Lower leg skin (tissue), 3 donors: ENCODE data around the gene ZMYM5.

Experiments used
- POLR2A ChIP-seq, 2 donors: fragments of 450-650 bp; IDR thresholded peaks; one replicate each; pipeline ENCODE4 v1.6.1; 2016 to 2017; ENCODE audit warnings: antibody characterized with exemption in 2 of 2, mild to moderate bottlenecking in 1 of 2, moderate library complexity in 1 of 2
- TF ChIP-seq, protein P1 (sequence below), 3 donors: fragments of 450-650 bp; IDR thresholded peaks; one replicate each; pipeline ENCODE4 v1.5.1; 2016; ENCODE audit warnings: antibody characterized with exemption in 3 of 3, mild to moderate bottlenecking in 3 of 3, moderate library complexity in 2 of 3

DNA sequence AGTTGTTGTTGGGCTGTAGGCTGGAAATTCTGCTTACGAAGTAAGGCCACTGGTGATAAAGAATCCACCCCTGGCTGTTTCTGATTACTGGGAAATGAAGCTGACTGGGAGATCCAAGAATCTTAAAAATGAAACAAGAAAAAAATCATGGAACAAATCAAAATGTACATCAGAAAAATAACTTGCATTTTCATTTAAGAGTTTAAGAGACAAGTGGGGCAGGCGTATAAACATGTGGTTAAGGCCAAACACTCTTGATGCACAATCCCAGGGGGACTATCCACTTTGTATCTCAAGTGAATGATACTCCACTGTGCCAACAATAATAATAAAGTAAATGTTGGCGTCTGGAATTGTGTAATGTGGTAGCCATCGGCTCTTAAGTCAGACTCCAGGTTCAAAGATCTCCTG lies 24.6 kb downstream of the ZMYM5 start:
- TF ChIP-seq, protein P1, sequence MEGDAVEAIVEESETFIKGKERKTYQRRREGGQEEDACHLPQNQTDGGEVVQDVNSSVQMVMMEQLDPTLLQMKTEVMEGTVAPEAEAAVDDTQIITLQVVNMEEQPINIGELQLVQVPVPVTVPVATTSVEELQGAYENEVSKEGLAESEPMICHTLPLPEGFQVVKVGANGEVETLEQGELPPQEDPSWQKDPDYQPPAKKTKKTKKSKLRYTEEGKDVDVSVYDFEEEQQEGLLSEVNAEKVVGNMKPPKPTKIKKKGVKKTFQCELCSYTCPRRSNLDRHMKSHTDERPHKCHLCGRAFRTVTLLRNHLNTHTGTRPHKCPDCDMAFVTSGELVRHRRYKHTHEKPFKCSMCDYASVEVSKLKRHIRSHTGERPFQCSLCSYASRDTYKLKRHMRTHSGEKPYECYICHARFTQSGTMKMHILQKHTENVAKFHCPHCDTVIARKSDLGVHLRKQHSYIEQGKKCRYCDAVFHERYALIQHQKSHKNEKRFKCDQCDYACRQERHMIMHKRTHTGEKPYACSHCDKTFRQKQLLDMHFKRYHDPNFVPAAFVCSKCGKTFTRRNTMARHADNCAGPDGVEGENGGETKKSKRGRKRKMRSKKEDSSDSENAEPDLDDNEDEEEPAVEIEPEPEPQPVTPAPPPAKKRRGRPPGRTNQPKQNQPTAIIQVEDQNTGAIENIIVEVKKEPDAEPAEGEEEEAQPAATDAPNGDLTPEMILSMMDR (IDR thresholded peaks at IDR 0.05): no peak
- TF ChIP-seq POLR2A (IDR thresholded peaks at IDR 0.05): no peak
